Hepatocyte (in vitro differentiated cells): ENCODE data around the gene ERC2. TPM values are rescaled to one million over a fixed set of nuclear protein-coding genes. Genes with fewer than 3 reads are reported as not detected.

ENCODE experiments used
- DNase-seq: peaks from one replicate; pipeline ENCODE4 v3.0.0-alpha.2; 2016; ENCODE audit warnings: low spot score
- H2AFZ ChIP-seq: fragments of 200-600 bp; sonication (generic); 2 replicates; pipeline ENCODE4 v1.6.0; 2016; ENCODE audit warnings: antibody characterized with exemption, mild to moderate bottlenecking
- H3K27ac ChIP-seq: fragments of 200-600 bp; sonication (generic); 2 replicates; pipeline ENCODE4 v1.5.1; 2016; ENCODE audit warnings: mild to moderate bottlenecking
- H3K27me3 ChIP-seq: fragments of 200-600 bp; sonication (generic); 2 replicates; pipeline ENCODE4 v1.6.1; 2016
- H3K36me3 ChIP-seq: fragments of 200-600 bp; sonication (generic); replicated peaks from 2 replicates; pipeline ENCODE4 v1.5.1; 2016; ENCODE audit warnings: low read depth; ENCODE audit not compliant: insufficient read depth
- H3K4me1 ChIP-seq: fragments of 200-600 bp; sonication (generic); 2 replicates; pipeline ENCODE4 v1.5.1; 2016; ENCODE audit warnings: mild to moderate bottlenecking, moderate library complexity; ENCODE audit not compliant: insufficient read depth
- H3K4me2 ChIP-seq: fragments of 200-600 bp; sonication (generic); 2 replicates; pipeline ENCODE4 v1.6.0; 2016
- H3K4me3 ChIP-seq: fragments of 200-600 bp; sonication (generic); 2 replicates; pipeline ENCODE4 v1.5.1; 2016; ENCODE audit warnings: mild to moderate bottlenecking
- H3K79me2 ChIP-seq: fragments of 200-600 bp; sonication (generic); 2 replicates; pipeline ENCODE4 v1.6.0; 2017; ENCODE audit warnings: mild to moderate bottlenecking
- H3K9me2 ChIP-seq: fragments of 200-600 bp; sonication (generic); replicated peaks from 2 replicates; pipeline ENCODE4 v1.6.0; 2017; ENCODE audit warnings: mild to moderate bottlenecking; ENCODE audit not compliant: insufficient read depth
- H3K9me3 ChIP-seq: fragments of 200-600 bp; sonication (generic); 2 replicates; pipeline ENCODE4 v1.5.1; 2016; ENCODE audit warnings: low read depth, mild to moderate bottlenecking
- H4K20me1 ChIP-seq: fragments of 200-600 bp; sonication (generic); 2 replicates; pipeline ENCODE4 v1.6.0; 2016; ENCODE audit warnings: mild to moderate bottlenecking; ENCODE audit not compliant: insufficient read depth, poor library complexity, severe bottlenecking
- CTCF ChIP-seq: fragments of 200-600 bp; sonication (generic); IDR thresholded peaks from 2 replicates; pipeline ENCODE4 v1.5.1; 2016; ENCODE audit warnings: antibody characterized with exemption, mild to moderate bottlenecking; ENCODE audit not compliant: poor library complexity
- EZH2 ChIP-seq: fragments of 200-600 bp; sonication (generic); IDR thresholded peaks from 2 replicates; pipeline ENCODE4 v1.6.1; 2016; ENCODE audit warnings: antibody characterized with exemption, mild to moderate bottlenecking, borderline replicate concordance
- EZH2phosphoT487 ChIP-seq: fragments of 200-600 bp; sonication (generic); IDR thresholded peaks from one replicate; pipeline ENCODE4 v1.6.1; 2018; ENCODE audit warnings: antibody characterized with exemption, mild to moderate bottlenecking, low read depth, moderate library complexity; ENCODE audit not compliant: unreplicated experiment, severe bottlenecking
- WGBS: methylation state at CpG from one replicate; pipeline ENCODE4 v1.1.6; 2016; ENCODE audit warnings: low lambda C conversion rate; ENCODE audit errors: missing lambda C conversion rate; 5-methylcytosine and 5-hydroxymethylcytosine counted together
- polyA plus RNA-seq: library from polyadenylated mRNA; unstranded; fragments of >200 nt; fragmentation: Nextera tagmentation; extraction: Ambion mirVana; gene quantifications from 2 replicates; pipeline ENCODE4 v1.2.1, GENCODE V29; 2016
- total RNA-seq: library from RNA; depleted of rRNA; stranded (reverse); fragments of >200 nt; gene quantifications from 2 replicates; pipeline ENCODE4 v1.2.3, GENCODE V29; 2014

ERC2 gene
- total and polyA plus RNA-seq, 2 experiments from 2014 or later = 1.2 to 5.3 TPM

DNA sequence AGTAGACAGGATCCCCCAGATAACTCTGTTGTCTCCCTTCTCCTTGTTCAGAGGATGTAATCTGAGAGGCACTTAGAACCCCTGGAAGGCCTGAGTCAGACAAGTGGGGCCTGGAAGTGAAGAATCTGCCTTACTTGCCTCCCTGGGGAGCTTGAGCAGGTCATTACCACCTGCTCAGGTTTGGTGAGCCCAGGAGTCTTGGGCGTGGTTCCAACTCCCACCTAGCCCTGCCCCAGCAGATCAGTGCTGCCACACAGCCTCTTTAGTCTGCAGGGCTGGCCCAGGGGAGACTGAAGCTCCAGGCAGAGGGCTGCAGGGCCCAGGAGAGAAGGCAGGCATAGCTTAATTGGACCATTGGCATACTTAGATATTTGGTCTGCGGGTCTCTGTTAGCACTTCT lies 230.0 kb downstream of the ERC2 start:
- H4K20me1 ChIP-seq = no peaks in the 10 kb centered on the region
- no peaks in the 10 kb centered on the region for H3K4me1 ChIP-seq
- no peak overlapping the region for H2AFZ ChIP-seq
- no peaks in the 10 kb centered on the region for H3K79me2 ChIP-seq
- H3K36me3 ChIP-seq = no peaks in the 10 kb centered on the region
- H3K4me2 ChIP-seq = no peak overlapping the region
- H3K4me3 ChIP-seq = no peak overlapping the region
- H3K27me3 ChIP-seq = no peaks in the 10 kb centered on the region
- no peak overlapping the region for H3K27ac ChIP-seq
- no peak for DNase-seq
- no peaks in the 10 kb centered on the region for H3K9me2 ChIP-seq
- H3K9me3 ChIP-seq = no peaks in the 10 kb centered on the region
- WGBS = 93% methylated on average over 2 of the region's 2 CpGs
- TF ChIP-seq EZH2phosphoT487 (no peak), EZH2 (no peak), CTCF (no peak)

DNA sequence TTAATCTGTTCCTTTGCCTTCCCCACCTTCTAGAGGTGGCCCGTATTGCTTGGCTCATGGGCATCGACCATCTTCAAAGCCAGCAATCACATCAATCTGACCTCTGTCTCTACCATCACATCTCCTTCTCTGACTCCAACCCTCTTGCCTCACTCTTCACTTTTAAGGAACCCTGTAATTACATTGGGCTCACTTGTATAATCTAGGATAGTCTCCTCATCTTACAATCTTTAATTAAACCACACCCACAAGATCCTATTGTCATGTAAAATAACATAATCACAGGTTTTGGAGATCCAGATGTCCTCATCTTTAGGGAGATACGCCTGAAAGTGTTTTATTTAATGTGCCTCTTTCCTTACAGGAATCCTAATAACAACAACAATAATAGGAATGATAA lies 234.5 kb downstream of the ERC2 start:
- Histone ChIP-seq H3K4me3 (no peak overlapping the region), H3K9me2 (no peaks in the 10 kb centered on the region), H3K4me1 (no peaks in the 10 kb centered on the region), H2AFZ (no peak overlapping the region), H3K36me3 (no peaks in the 10 kb centered on the region), H4K20me1 (no peaks in the 10 kb centered on the region), H3K4me2 (no peak overlapping the region), H3K27ac (no peak overlapping the region), H3K27me3 (no peaks in the 10 kb centered on the region), H3K79me2 (no peaks in the 10 kb centered on the region), H3K9me3 (no peaks in the 10 kb centered on the region)
- WGBS = 87% methylated on average over 3 of the region's 3 CpGs
- DNase-seq = no peak
- TF ChIP-seq EZH2phosphoT487 (no peak), CTCF (no peak)

DNA sequence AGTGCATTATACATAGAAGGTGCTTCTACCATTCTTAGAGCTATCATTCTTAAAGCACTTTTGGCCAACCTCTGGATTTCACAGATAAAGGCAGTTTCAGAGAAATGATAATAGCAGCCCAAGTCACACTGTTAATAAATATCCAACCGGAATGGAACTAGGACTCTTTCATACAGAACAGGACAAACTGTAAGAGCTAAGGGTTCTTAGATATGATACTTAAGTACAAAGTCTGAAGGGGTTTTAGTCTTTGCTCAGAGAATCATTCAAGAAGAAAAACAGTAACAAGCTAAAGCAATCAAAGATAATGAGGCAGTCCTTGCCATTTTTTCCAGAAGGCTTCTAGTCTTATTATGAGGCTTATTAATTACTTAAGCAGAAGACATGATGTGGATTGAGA lies 239.0 kb downstream of the ERC2 start:
- H3K27me3 ChIP-seq = no peaks in the 10 kb centered on the region
- H2AFZ ChIP-seq = no peak overlapping the region
- H3K79me2 ChIP-seq = no peaks in the 10 kb centered on the region
- H4K20me1 ChIP-seq = no peaks in the 10 kb centered on the region
- WGBS = 68% methylated on average over 1 of the region's 1 CpG
- DNase-seq = no peak
- no peak for TF ChIP-seq EZH2
- TF ChIP-seq EZH2phosphoT487 = no peak
- TF ChIP-seq CTCF = no peak
- H3K9me3 ChIP-seq = no peaks in the 10 kb centered on the region
- no peaks in the 10 kb centered on the region for H3K9me2 ChIP-seq
- H3K36me3 ChIP-seq = no peaks in the 10 kb centered on the region
- H3K4me2 ChIP-seq = no peak overlapping the region
- H3K27ac ChIP-seq = no peak overlapping the region
- H3K4me3 ChIP-seq = no peak overlapping the region
- H3K4me1 ChIP-seq = no peaks in the 10 kb centered on the region

- no peak for TF ChIP-seq EZH2
- no peak for TF ChIP-seq EZH2phosphoT487
- TF ChIP-seq CTCF = no peak
- Histone ChIP-seq H3K9me3 (no peaks in the 10 kb centered on the region), H3K79me2 (no peaks in the 10 kb centered on the region), H3K27me3 (no peaks in the 10 kb centered on the region), H2AFZ (no peak overlapping the region), H3K36me3 (no peaks in the 10 kb centered on the region), H4K20me1 (no peaks in the 10 kb centered on the region), H3K4me1 (no peaks in the 10 kb centered on the region), H3K9me2 (no peaks in the 10 kb centered on the region), H3K4me3 (no peak overlapping the region), H3K4me2 (no peak overlapping the region), H3K27ac (no peak overlapping the region)
- WGBS = 81% methylated on average over 2 of the region's 2 CpGs
- DNase-seq = no peak
Observed at GRCh38 chr3:56222866-56223265, 245.4 kb downstream of the ERC2 start.
